Type B pancreatic cell (in vitro differentiated cells): Measurements from ENCODE around the gene AP2B1. TPM values are rescaled to one million over a fixed set of nuclear protein-coding genes. Genes with fewer than 3 reads are reported as not detected.
A peak's percentile ranks its signal among the peaks of the same experiment; 100 is the strongest.

Experiments used
- DNase-seq: peaks from one replicate; pipeline ENCODE4 v3.0.0; 2021; ENCODE audit warnings: mixed read lengths; ENCODE audit not compliant: unreplicated experiment; ENCODE audit errors: extremely low spot score
- H3K27ac Mint-ChIP-seq: 2 replicates; pipeline ENCODE4 v1.8.0; 2021; ENCODE audit warnings: mild to moderate bottlenecking, mixed read lengths
- H3K27me3 Mint-ChIP-seq: 2 replicates; pipeline ENCODE4 v1.8.0; 2021; ENCODE audit warnings: mixed read lengths
- H3K36me3 Mint-ChIP-seq: 2 replicates; pipeline ENCODE4 v1.8.0; 2021; ENCODE audit warnings: mixed read lengths
- H3K4me1 Mint-ChIP-seq: one replicate; pipeline ENCODE4 v1.8.0; 2021; ENCODE audit warnings: mixed read lengths; ENCODE audit not compliant: unreplicated experiment
- H3K4me3 Mint-ChIP-seq: 2 replicates; pipeline ENCODE4 v1.8.0; 2021; ENCODE audit warnings: mild to moderate bottlenecking, mixed read lengths
- H3K9me3 Mint-ChIP-seq: 2 replicates; pipeline ENCODE4 v1.8.0; 2021; ENCODE audit warnings: mixed read lengths
- total RNA-seq: library from RNA; stranded (reverse); gene quantifications from 2 replicates; pipeline ENCODE4 v1.2.1, GENCODE V29; 2021; ENCODE audit warnings: low replicate concordance
- TF ChIP-seq, protein P1 (sequence below): fragments of 200-600 bp; sonication (generic); conservative IDR thresholded peaks from 2 replicates; pipeline ENCODE4 v1.5.0; 2021; ENCODE audit warnings: antibody characterized with exemption, mild to moderate bottlenecking

The AP2B1 gene
- total RNA-seq, 1 donor from 2014 or later: 165 TPM

DNA sequence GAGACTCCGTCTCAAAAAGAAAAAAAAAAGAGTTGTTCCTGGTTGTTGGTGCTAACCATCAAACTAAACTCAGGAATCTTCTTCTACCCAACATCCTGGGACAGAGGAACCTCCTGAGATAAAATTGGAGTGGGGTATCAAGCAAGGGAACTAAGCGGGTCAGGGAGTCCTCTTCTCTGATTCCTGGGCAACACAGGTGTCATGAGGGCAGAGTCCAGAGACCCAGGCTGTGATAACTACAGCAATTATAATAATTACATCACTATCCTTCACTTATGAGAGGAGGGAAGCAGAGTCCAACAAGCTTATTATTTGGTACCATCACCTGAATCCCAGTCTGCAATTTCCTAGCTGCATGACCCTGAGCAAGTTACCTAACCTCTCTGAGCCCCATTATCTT, 181.7 kb downstream of the AP2B1 start:
- TF ChIP-seq, protein P1, sequence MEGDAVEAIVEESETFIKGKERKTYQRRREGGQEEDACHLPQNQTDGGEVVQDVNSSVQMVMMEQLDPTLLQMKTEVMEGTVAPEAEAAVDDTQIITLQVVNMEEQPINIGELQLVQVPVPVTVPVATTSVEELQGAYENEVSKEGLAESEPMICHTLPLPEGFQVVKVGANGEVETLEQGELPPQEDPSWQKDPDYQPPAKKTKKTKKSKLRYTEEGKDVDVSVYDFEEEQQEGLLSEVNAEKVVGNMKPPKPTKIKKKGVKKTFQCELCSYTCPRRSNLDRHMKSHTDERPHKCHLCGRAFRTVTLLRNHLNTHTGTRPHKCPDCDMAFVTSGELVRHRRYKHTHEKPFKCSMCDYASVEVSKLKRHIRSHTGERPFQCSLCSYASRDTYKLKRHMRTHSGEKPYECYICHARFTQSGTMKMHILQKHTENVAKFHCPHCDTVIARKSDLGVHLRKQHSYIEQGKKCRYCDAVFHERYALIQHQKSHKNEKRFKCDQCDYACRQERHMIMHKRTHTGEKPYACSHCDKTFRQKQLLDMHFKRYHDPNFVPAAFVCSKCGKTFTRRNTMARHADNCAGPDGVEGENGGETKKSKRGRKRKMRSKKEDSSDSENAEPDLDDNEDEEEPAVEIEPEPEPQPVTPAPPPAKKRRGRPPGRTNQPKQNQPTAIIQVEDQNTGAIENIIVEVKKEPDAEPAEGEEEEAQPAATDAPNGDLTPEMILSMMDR: no peak

DNA sequence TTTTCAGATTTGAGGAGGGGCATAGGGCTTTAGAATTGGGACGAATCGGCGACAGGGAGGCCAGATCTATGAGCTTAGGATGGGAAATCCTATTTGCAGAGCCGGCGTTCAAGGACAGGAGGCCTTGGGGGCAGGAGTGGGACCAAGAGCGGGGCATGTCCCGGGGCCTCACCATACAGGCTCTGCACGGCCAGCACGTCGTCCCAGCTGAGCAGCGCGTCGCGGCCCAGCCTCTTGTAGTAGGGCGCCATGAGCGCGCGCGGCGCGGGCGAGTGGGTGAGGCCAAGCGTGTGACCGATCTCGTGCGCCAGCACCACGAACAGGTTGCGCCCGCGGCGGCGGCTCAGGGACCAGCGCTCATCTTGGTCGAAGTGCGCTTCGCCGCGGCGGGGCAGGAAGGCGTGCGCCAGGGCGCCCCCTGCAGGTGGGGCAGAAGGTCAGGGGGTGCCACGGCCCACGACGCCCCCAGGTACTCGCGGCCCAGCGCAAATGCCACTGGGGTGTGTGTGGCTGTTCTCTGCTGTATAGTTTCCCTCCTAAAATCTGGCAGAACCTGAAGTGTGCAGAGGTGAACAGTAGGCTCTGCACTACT, 182.9 kb downstream of the AP2B1 start:
- TF ChIP-seq, protein P1: peak; percentile 54
- no peak overlapping the region for H3K4me3 Mint-ChIP-seq
- peaks cover 17% of the 10 kb centered on the region for H3K27me3 Mint-ChIP-seq
- peaks cover 30% of the 10 kb centered on the region for H3K4me1 Mint-ChIP-seq
- no peaks in the 10 kb centered on the region for H3K9me3 Mint-ChIP-seq
- no peak for DNase-seq
- H3K27ac Mint-ChIP-seq: no peak overlapping the region
- no peaks in the 10 kb centered on the region for H3K36me3 Mint-ChIP-seq

More for the DNA sequence above, 181.7 kb downstream of the AP2B1 start:
- Mint-ChIP-seq H3K36me3 (no peaks in the 10 kb centered on the region), H3K4me1 (peaks cover 25% of the 10 kb centered on the region), H3K4me3 (no peak overlapping the region), H3K27me3 (peaks cover 16% of the 10 kb centered on the region), H3K9me3 (no peaks in the 10 kb centered on the region), H3K27ac (no peak overlapping the region)
- no peak for DNase-seq

DNA sequence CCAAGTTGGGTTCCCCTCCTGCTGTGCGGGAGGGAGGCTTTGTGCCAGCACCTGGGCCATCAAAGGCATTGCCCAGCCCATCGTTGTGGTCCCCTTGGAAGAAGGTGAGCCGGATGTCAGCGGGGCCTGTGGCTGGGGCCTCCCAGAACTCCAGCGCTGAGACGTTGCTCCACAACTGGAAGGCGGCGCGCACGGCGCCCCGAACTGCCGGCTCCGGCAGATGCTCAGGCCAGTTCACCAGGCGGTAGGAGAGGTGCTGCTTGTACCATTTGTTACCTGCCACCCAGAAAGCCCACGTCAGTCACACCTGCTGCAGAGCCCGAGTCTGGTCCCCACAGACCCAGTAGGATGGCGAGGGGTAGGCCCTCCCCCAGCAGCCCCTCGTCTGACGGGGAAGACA, 186.0 kb downstream of the AP2B1 start:
- Mint-ChIP-seq H3K4me3 (no peak overlapping the region), H3K27me3 (peaks cover 15% of the 10 kb centered on the region), H3K36me3 (no peaks in the 10 kb centered on the region), H3K9me3 (no peaks in the 10 kb centered on the region), H3K27ac (no peak overlapping the region), H3K4me1 (peaks cover 25% of the 10 kb centered on the region)
- TF ChIP-seq, protein P1: no peak
- no peak for DNase-seq

DNA sequence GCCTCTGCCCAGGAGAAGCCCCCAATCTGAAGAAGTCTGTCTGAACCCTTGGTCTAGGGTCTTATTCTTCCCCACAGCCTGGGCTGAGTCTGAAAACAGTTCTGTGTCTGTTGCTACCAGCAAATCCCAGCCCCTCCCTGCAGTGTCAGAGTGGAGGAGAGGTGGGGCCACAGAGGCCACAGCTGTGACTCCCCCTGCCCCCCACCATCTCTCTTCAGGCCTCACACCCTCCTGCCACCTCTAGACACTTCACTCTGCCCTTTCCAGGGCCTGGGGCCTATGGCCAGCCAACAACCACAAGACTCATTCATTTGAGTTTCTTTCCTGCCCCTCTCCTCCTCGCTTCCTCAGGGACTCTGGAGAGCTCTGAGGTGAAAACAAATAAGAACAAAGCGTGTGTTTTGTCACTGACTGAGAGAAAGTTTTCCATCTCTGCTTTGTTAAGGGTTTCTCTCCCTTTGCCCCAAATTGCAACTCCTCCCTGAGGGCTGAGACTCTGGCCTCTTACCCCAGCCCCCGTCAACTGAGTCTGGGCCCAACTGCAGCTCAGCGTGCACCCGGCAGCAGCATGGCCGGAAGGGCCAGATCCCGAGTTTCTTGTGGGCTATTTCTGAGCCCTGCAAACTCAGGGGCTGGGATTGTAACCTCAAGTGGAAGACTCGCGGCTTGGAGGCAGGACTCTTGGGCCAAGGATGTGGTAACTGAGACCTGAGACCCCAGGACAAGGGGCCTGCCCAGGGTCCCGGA, 186.7 kb downstream of the AP2B1 start:
- no peak overlapping the region for H3K4me3 Mint-ChIP-seq
- TF ChIP-seq, protein P1: no peak
- peaks cover 26% of the 10 kb centered on the region for H3K4me1 Mint-ChIP-seq
- H3K9me3 Mint-ChIP-seq: no peaks in the 10 kb centered on the region
- peaks cover 15% of the 10 kb centered on the region for H3K27me3 Mint-ChIP-seq
- DNase-seq: no peak
- H3K27ac Mint-ChIP-seq: peak overlapping the region; percentile 55
- no peaks in the 10 kb centered on the region for H3K36me3 Mint-ChIP-seq

DNA sequence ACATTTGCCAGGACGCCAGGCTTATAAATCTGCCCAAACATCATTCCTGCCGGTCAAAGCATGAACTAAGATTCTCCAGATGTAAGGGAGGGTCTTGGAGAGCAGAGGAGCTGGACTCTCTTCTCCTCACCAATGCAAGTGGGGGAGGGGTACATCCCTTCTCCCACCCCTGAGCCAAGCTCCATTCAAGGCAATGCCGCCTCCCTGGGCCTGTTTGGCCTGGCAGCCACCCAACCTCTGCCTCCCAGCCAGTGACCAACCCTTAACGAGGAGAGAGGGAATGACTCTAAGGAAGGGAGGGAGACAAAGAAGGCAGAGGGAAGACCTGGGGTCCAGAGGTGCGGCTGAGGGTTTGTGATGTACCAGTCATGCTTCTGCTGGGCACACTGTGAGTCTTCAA, 187.4 kb downstream of the AP2B1 start:
- Mint-ChIP-seq H3K27me3 (peaks cover 17% of the 10 kb centered on the region), H3K4me3 (peak overlapping the region; percentile 31), H3K9me3 (no peaks in the 10 kb centered on the region), H3K36me3 (no peaks in the 10 kb centered on the region), H3K27ac (peak overlapping the region; percentile 55), H3K4me1 (peaks cover 26% of the 10 kb centered on the region)
- TF ChIP-seq, protein P1: no peak
- DNase-seq: no peak
